A549 (cell line): ENCODE results near the gene MTF1. TPM values are rescaled to one million over a fixed set of nuclear protein-coding genes. Genes with fewer than 3 reads are reported as not detected.
A peak's percentile ranks its signal among the peaks of the same experiment; 100 is the strongest.

Experiments used
- ATAC-seq, 2 experiments: fragments of 200-7000 bp in 1 of 2; fragments of >200 bp in 1 of 2; cut with Nextera tagmentation in 1 of 2; cut with Tn5 transposase in 1 of 2; 3 replicates each; pipeline versions ENCODE4 v1.8.0 to v1.9.1; 2018 to 2020; ENCODE audit warnings: mild to moderate bottlenecking in 1 of 2, moderate library complexity in 1 of 2
- CTCF ChIA-PET: fragments of 300-600 bp; sonication (Branson Sonifier 250); formaldehyde crosslinking; extraction: SDS; loops from one replicate; lab custom pipeline; 2021; ENCODE audit warnings: antibody characterized with exemption, inconsistent platforms; lab: Yijun Ruan, JAX
- POLR2A ChIA-PET: fragments of 350-600 bp; formaldehyde crosslinking; extraction: SDS; loops from one replicate; lab custom pipeline; 2021; ENCODE audit warnings: antibody characterized with exemption, inconsistent platforms; lab: Yijun Ruan, JAX
- DNase-seq, 2 experiments: peaks; one replicate each; pipeline versions ENCODE4 v3.0.0 to v3.0.0-alpha.2; 2011 to 2016; ENCODE audit warnings: low read depth in 1 of 2, low spot score in 1 of 2
- FAIRE-seq: peaks from 2 replicates; lab custom pipeline; 2011; peaks lifted over from hg19 to GRCh38; lab: Jason Lieb, UNC
- H3K27ac ChIP-seq, 2 experiments: fragments of >200 bp; sonication (Bioruptor Twin); formaldehyde crosslinking; 3 replicates each; pipeline ENCODE4 v1.5.1; 2016 to 2017
- H3K4me1 ChIP-seq: fragments of >200 bp; sonication (Bioruptor Twin); formaldehyde crosslinking; 3 replicates; pipeline ENCODE4 v1.6.1; 2016
- H3K4me2 ChIP-seq: fragments of >200 bp; sonication (Bioruptor Twin); formaldehyde crosslinking; 3 replicates; pipeline ENCODE4 v1.6.1; 2016
- H3K4me3 ChIP-seq: fragments of >200 bp; sonication (Bioruptor Twin); formaldehyde crosslinking; 3 replicates; pipeline ENCODE4 v1.5.1; 2016
- H3K9me3 ChIP-seq: fragments of >200 bp; sonication (Bioruptor Twin); formaldehyde crosslinking; 3 replicates; pipeline ENCODE4 v1.6.1; 2016
- CHD2 ChIP-seq: fragments of 150-350 bp; IDR thresholded peaks from 2 replicates; pipeline ENCODE4 v1.6.1; 2014; ENCODE audit warnings: low read length; ENCODE audit not compliant: partially characterized antibody
- FOSB ChIP-seq: fragments of 250-450 bp; sonication (Bioruptor Pico); IDR thresholded peaks from 2 replicates; pipeline ENCODE4 v1.5.0; 2020; ENCODE audit warnings: mild to moderate bottlenecking, moderate library complexity
- FOSL2 ChIP-seq, 2 experiments: fragments of 450-650 bp in 1 of 2; fragments of >200 bp in 1 of 2; sonication (Bioruptor Twin) in 1 of 2; formaldehyde crosslinking; IDR thresholded peaks; 2 replicates each; pipeline versions ENCODE4 v1.5.0 to v1.6.1; 2016 to 2020; ENCODE audit warnings: mild to moderate bottlenecking in 1 of 2, moderate library complexity in 1 of 2
- GATA3 ChIP-seq: IDR thresholded peaks from 2 replicates; pipeline ENCODE4 v1.6.1; 2012; ENCODE audit warnings: borderline replicate concordance
- HDAC2 ChIP-seq: fragments of 200-600 bp; sonication (generic); IDR thresholded peaks from 2 replicates; pipeline ENCODE4 v1.6.1; 2016
- HES2 ChIP-seq: fragments of >200 bp; sonication (Bioruptor Twin); formaldehyde crosslinking; IDR thresholded peaks from 2 replicates; pipeline ENCODE4 v1.6.1; 2016
- HEYL ChIP-seq: fragments of 250-450 bp; sonication (Bioruptor Pico); IDR thresholded peaks from 2 replicates; pipeline ENCODE4 v1.8.0; 2021; ENCODE audit warnings: mild to moderate bottlenecking, moderate library complexity
- HOXA7 ChIP-seq: fragments of 250-450 bp; sonication (Bioruptor Pico); IDR thresholded peaks from 2 replicates; pipeline ENCODE4 v1.5.0; 2020; ENCODE audit warnings: mild to moderate bottlenecking, moderate library complexity
- HOXB13 ChIP-seq: fragments of 250-450 bp; sonication (Bioruptor Pico); IDR thresholded peaks from 2 replicates; pipeline ENCODE4 v1.5.0; 2020; ENCODE audit warnings: low read depth, mild to moderate bottlenecking, moderate library complexity
- JUN ChIP-seq, 2 experiments: fragments of >200 bp; sonication (Bioruptor Twin); formaldehyde crosslinking; IDR thresholded peaks; 2 replicates in 1 of 2; 3 replicates in 1 of 2; pipeline ENCODE4 v1.6.1; 2016 to 2017
- KDM1A ChIP-seq: fragments of 200-600 bp; sonication (generic); IDR thresholded peaks from 2 replicates; pipeline ENCODE4 v1.6.1; 2016; ENCODE audit warnings: low read depth, mild to moderate bottlenecking
- MAZ ChIP-seq: fragments of 150-350 bp; IDR thresholded peaks from 2 replicates; pipeline ENCODE4 v1.6.1; 2014; ENCODE audit warnings: antibody characterized with exemption, low read depth, low read length, borderline replicate concordance
- NR3C1 ChIP-seq: fragments of >200 bp; sonication (Bioruptor Twin); formaldehyde crosslinking; IDR thresholded peaks from 3 replicates; pipeline ENCODE4 v1.6.1; 2017
- PHF8 ChIP-seq: fragments of 200-600 bp; sonication (generic); IDR thresholded peaks from 2 replicates; pipeline ENCODE4 v1.6.1; 2016; ENCODE audit warnings: low read depth, mild to moderate bottlenecking, antibody characterized with exemption, moderate library complexity, borderline replicate concordance
- POLR2AphosphoS2 ChIP-seq: conservative IDR thresholded peaks from 2 replicates; pipeline ENCODE4 v1.6.1; 2012; ENCODE audit warnings: low read length, improper control_type of control experiment, inconsistent platforms
- RARB ChIP-seq: fragments of 250-450 bp; sonication (Bioruptor Pico); IDR thresholded peaks from 2 replicates; pipeline ENCODE4 v1.8.0; 2021; ENCODE audit warnings: mild to moderate bottlenecking, moderate library complexity
- RCOR1 ChIP-seq: fragments of 150-350 bp; IDR thresholded peaks from 2 replicates; pipeline ENCODE4 v1.6.1; 2014; ENCODE audit warnings: antibody characterized with exemption, low read length, low read depth
- RFX5 ChIP-seq: fragments of 450-650 bp; IDR thresholded peaks from 2 replicates; pipeline ENCODE4 v1.7.1; 2014; ENCODE audit warnings: antibody characterized with exemption, mild to moderate bottlenecking, moderate library complexity
- SREBF2 ChIP-seq: fragments of 450-650 bp; IDR thresholded peaks from 2 replicates; pipeline ENCODE4 v1.6.1; 2014; ENCODE audit warnings: mild to moderate bottlenecking, moderate library complexity
- TP53 ChIP-seq: fragments of 250-450 bp; sonication (Bioruptor Pico); IDR thresholded peaks from 2 replicates; pipeline ENCODE4 v1.5.0; 2021; ENCODE audit warnings: mild to moderate bottlenecking, moderate library complexity
- ZNF302 ChIP-seq: fragments of 250-450 bp; sonication (Bioruptor Pico); IDR thresholded peaks from 2 replicates; pipeline ENCODE4 v1.9.0; 2021; ENCODE audit warnings: inconsistent platforms, mild to moderate bottlenecking, moderate library complexity
- WGBS: methylation state at CpG from one replicate; pipeline ENCODE4 v1.1.6; 2017; ENCODE audit errors: missing lambda C conversion rate; 5-methylcytosine and 5-hydroxymethylcytosine counted together
- polyA plus RNA-seq, 4 experiments: library from polyadenylated mRNA; depleted of rRNA in 3 of 4; stranded (reverse); fragments of >200 nt; fragmentation: RNase III in 1 of 4; extraction: RNeasy Plus Mini Kit Qiagen cat#74134 plus additional on column Dnase treatment in 1 of 4; gene quantifications; 2 replicates in 3 of 4; 3 replicates in 1 of 4; pipeline ENCODE4 v1.2.3, GENCODE V29; 2011 to 2017
- TF ChIP-seq, protein P1 (sequence below): IDR thresholded peaks from 2 replicates; pipeline ENCODE4 v1.6.1; 2012
- TF ChIP-seq, protein P2 (sequence below): fragments of >200 bp; sonication (Bioruptor Twin); formaldehyde crosslinking; IDR thresholded peaks from 3 replicates; pipeline ENCODE4 v1.6.1; 2016
- TF ChIP-seq, protein P3 (sequence below): fragments of >200 bp; sonication (Bioruptor Twin); formaldehyde crosslinking; IDR thresholded peaks from 3 replicates; pipeline ENCODE4 v1.5.1; 2016

MTF1 gene
- polyA plus RNA-seq, 2 of the 4 experiments (the other 2 are of a cell fraction), result 4.0 to 6.7 TPM

DNA sequence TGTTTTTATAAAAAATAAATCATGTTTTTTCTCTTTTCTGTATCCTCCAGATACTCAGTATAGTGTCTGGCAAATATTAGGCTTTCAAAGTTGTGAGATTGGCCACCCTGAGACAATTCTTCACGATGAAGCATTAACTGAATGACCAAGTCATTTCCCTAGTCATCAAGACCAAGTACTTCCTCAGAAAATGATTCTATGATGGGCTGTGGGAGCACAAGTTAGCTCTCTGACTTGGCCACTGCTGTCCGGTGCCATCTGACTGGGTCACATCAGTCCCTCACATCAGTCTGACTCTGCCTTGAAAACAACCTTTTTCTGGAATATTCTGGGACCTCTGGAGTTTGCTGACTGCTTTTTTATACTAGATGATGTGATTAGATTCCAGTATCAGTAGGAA, 37.9 kb downstream of the MTF1 start (continued):
- TF ChIP-seq HOXB13 (CRISPR knock-in tag), result no peak
- no peak for TF ChIP-seq HEYL
- no peak for TF ChIP-seq HOXA7 (CRISPR knock-in tag)
- TF ChIP-seq, all 56 proteins: peak for 0

- Histone ChIP-seq H3K4me2 (no peak overlapping the region), H3K4me3 (no peak overlapping the region), H3K9me3 (no peaks in the 10 kb centered on the region), H3K27ac (no peak overlapping the region), H3K4me1 (no peaks in the 10 kb centered on the region)
- WGBS, result 9% methylated on average over 2 of the region's 2 CpGs
- CTCF ChIA-PET, result interaction anchor here (1.0 to 1.8 kb wide), 3 partner anchors 41 to 58 kb away, joined by 3 to 5 read pairs (median 4); partner anchors contain the start of gene MTF1
- TF ChIP-seq, protein P1, sequence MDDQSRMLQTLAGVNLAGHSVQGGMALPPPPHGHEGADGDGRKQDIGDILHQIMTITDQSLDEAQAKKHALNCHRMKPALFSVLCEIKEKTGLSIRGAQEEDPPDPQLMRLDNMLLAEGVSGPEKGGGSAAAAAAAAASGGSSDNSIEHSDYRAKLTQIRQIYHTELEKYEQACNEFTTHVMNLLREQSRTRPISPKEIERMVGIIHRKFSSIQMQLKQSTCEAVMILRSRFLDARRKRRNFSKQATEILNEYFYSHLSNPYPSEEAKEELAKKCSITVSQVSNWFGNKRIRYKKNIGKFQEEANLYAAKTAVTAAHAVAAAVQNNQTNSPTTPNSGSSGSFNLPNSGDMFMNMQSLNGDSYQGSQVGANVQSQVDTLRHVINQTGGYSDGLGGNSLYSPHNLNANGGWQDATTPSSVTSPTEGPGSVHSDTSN, result no peak
- TF ChIP-seq PHF8, result no peak
- TF ChIP-seq FOSB (CRISPR knock-in tag), result no peak
- TF ChIP-seq HES2, result no peak
- TF ChIP-seq KDM1A, result no peak
- no peak for TF ChIP-seq HDAC2
- no peak for TF ChIP-seq GATA3
- no peak for TF ChIP-seq NR3C1
- no peak for TF ChIP-seq FOSL2 (IDR thresholded peaks at IDR 0.05)
- TF ChIP-seq FOSL2 (CRISPR knock-in tag; IDR thresholded peaks at IDR 0.05), result no peak
- no peak for TF ChIP-seq POLR2AphosphoS2
- POLR2A ChIA-PET, result interaction anchor here (1.6 kb wide), 1 partner anchor 10 kb away, joined by 7 read pairs; the partner anchor contains the start of genes C1orf122 and YRDC
- DNase-seq (peak in 1 of 2 experiments; percentile 14), ATAC-seq (peak; percentile 59 to 71; a peak in 5 of 6 replicates), FAIRE-seq (no peak)
Observed at GRCh38 chr1:37817481-37817880, 41.9 kb downstream of the MTF1 start.

- ChIA-PET POLR2A (no interaction called here), CTCF (no interaction called here)
- DNase-seq (no peak), FAIRE-seq (no peak), ATAC-seq (no peak)
- H3K4me1 ChIP-seq, result peaks cover 23% of the 10 kb centered on the region; the same call in 2 of the 3 replicates
- no peak overlapping the region for H3K27ac ChIP-seq
- no peak overlapping the region for H3K4me3 ChIP-seq
- WGBS, result 93% methylated on average over 7 of the region's 7 CpGs
- H3K9me3 ChIP-seq, result no peaks in the 10 kb centered on the region
- no peak for TF ChIP-seq RCOR1
- no peak overlapping the region for H3K4me2 ChIP-seq
Observed at GRCh38 chr1:37814252-37814651, 45.1 kb downstream of the MTF1 start.

- no peak for DNase-seq
- Histone ChIP-seq H3K4me1 (peaks cover 25% of the 10 kb centered on the region; the same call in 2 of the 3 replicates), H3K4me2 (no peak overlapping the region), H3K9me3 (no peaks in the 10 kb centered on the region), H3K27ac (no peak overlapping the region), H3K4me3 (no peak overlapping the region)
- POLR2A ChIA-PET, result no interaction called here
- WGBS, result 83% methylated on average over 2 of the region's 2 CpGs
- CTCF ChIA-PET, result no interaction called here
- ATAC-seq, result no peak
- no peak for TF ChIP-seq JUN (IDR thresholded peaks at IDR 0.05)
- no peak for TF ChIP-seq RARB
- TF ChIP-seq ZNF302 (CRISPR knock-in tag), result no peak
- no peak for TF ChIP-seq NR3C1
- TF ChIP-seq, protein P2, sequence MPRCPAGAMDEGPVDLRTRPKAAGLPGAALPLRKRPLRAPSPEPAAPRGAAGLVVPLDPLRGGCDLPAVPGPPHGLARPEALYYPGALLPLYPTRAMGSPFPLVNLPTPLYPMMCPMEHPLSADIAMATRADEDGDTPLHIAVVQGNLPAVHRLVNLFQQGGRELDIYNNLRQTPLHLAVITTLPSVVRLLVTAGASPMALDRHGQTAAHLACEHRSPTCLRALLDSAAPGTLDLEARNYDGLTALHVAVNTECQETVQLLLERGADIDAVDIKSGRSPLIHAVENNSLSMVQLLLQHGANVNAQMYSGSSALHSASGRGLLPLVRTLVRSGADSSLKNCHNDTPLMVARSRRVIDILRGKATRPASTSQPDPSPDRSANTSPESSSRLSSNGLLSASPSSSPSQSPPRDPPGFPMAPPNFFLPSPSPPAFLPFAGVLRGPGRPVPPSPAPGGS, result no peak
- no peak for TF ChIP-seq TP53
- TF ChIP-seq HDAC2, result no peak
- no peak for TF ChIP-seq PHF8
- TF ChIP-seq MAZ, result no peak
- no peak for TF ChIP-seq CHD2
- TF ChIP-seq, protein P3, sequence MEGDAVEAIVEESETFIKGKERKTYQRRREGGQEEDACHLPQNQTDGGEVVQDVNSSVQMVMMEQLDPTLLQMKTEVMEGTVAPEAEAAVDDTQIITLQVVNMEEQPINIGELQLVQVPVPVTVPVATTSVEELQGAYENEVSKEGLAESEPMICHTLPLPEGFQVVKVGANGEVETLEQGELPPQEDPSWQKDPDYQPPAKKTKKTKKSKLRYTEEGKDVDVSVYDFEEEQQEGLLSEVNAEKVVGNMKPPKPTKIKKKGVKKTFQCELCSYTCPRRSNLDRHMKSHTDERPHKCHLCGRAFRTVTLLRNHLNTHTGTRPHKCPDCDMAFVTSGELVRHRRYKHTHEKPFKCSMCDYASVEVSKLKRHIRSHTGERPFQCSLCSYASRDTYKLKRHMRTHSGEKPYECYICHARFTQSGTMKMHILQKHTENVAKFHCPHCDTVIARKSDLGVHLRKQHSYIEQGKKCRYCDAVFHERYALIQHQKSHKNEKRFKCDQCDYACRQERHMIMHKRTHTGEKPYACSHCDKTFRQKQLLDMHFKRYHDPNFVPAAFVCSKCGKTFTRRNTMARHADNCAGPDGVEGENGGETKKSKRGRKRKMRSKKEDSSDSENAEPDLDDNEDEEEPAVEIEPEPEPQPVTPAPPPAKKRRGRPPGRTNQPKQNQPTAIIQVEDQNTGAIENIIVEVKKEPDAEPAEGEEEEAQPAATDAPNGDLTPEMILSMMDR, result no peak
- TF ChIP-seq SREBF2, result no peak
- TF ChIP-seq RFX5, result no peak
- FAIRE-seq, result no peak
Observed at GRCh38 chr1:37813529-37814145, 45.8 kb downstream of the MTF1 start.
